Adrenal gland (tissue), 5 donors: ENCODE measurements around the gene ADARB2.

ENCODE experiments used
- POLR2A ChIP-seq, 2 donors: fragments of 450-650 bp; IDR thresholded peaks; one replicate each; pipeline ENCODE4 v1.6.1; 2017; ENCODE audit warnings: antibody characterized with exemption in 2 of 2, mild to moderate bottlenecking in 2 of 2, moderate library complexity in 1 of 2
- TF ChIP-seq, protein P1 (sequence below), 6 experiments: fragments of 450-650 bp in 4 of 6; fragments of 200-600 bp in 2 of 6; sonication (generic) in 1 of 6; IDR thresholded peaks; 1 replicate in 5 of 6; 2 replicates in 1 of 6; pipeline versions ENCODE4 v1.5.1 to v1.8.0; 2016 to 2021; ENCODE audit warnings: antibody characterized with exemption in 6 of 6, mild to moderate bottlenecking in 2 of 6, moderate library complexity in 1 of 6
- donor health status: DM: no; HTN: no; CAD: no.

DNA sequence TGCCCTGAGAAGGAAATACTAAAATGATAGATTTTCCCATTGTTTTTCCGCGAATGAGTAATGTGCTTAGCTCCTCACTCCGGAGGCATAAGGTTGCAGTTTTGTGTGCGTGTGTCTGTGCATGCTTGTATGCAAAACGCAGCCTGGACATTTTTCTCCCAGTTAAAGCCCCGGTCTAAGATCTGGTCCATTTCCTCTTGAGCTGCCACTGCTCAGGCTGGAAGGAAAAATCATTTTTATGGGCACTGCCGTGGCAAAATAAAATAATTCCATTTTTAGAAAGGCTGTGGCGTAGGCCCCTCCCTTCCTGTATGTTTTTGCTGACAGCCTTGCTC, 420.5 kb downstream of the ADARB2 start:
- TF ChIP-seq, protein P1, sequence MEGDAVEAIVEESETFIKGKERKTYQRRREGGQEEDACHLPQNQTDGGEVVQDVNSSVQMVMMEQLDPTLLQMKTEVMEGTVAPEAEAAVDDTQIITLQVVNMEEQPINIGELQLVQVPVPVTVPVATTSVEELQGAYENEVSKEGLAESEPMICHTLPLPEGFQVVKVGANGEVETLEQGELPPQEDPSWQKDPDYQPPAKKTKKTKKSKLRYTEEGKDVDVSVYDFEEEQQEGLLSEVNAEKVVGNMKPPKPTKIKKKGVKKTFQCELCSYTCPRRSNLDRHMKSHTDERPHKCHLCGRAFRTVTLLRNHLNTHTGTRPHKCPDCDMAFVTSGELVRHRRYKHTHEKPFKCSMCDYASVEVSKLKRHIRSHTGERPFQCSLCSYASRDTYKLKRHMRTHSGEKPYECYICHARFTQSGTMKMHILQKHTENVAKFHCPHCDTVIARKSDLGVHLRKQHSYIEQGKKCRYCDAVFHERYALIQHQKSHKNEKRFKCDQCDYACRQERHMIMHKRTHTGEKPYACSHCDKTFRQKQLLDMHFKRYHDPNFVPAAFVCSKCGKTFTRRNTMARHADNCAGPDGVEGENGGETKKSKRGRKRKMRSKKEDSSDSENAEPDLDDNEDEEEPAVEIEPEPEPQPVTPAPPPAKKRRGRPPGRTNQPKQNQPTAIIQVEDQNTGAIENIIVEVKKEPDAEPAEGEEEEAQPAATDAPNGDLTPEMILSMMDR (IDR thresholded peaks at IDR 0.05): no peak
- TF ChIP-seq POLR2A (IDR thresholded peaks at IDR 0.05): no peak
